Non-pigmented ciliary epithelial cell (primary cell): ENCODE data around the gene MBNL2.

ENCODE experiments used
- DNase-seq: peaks from one replicate; pipeline ENCODE4 v3.0.0-alpha.2; 2010; ENCODE audit warnings: low read depth

MBNL2 gene

DNA sequence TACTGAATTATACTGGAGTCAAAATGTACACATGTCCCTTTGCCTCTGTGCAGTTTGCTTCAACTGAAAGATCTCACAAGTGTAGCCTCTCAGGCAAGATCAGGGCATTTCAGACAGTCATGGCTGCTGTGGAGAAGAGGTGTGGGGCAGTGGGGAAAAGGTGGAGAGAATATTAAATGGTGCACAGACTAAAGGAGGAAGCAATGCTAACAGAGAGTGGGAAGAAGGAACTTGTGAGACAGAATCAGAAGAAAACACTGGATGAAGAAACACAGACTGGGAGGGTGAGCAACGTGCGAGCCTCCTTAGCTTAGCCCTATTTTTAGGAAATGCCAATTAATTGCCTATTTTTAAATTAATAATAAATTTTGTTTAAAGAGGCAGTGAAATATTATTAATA lies 162.2 kb downstream of the MBNL2 start:
- DNase-seq: no peak

GRCh38 chr13:97385146-97385545 lies 163.0 kb downstream of the MBNL2 start:
- DNase-seq: no peak

DNA sequence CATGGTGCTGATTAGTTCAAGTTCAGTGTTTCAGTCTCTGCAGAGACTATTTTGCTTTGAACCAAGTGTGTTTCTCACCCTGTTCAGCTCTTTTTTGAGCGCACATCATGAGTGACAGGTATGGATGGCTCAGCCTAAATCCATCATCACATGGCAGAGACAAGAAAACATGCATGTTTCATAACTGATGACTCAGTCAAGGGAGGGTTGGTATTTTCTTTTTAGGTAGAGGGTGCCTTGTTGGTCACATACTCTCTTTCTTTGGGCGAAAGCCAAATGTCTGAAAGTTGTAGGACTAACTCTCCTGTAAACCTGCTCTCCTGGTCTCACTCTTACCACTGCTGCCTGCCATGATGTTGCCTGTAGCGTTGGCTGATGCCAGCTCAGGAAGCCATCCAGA lies 163.7 kb downstream of the MBNL2 start:
- no peak for DNase-seq

- no peak for DNase-seq
Observed at GRCh38 chr13:97386801-97387484, 164.8 kb downstream of the MBNL2 start.

DNA sequence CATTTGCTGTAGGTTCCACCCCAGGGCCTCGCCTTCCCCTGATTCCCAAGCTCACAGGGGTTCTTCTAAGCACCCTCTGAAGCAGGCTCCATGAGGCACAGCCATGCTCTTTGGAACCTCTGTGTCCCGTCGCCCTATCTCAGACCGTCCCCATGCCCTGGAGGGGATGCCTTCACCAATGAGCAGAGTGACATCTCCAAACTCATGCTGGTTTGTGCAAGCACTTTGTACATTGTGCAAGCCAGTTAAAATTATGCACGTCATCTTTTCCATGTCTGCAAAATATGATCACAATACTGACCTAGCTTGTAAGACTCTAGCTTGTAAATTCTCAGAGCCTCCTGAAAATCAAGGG lies 165.3 kb downstream of the MBNL2 start:
- no peak for DNase-seq

DNA sequence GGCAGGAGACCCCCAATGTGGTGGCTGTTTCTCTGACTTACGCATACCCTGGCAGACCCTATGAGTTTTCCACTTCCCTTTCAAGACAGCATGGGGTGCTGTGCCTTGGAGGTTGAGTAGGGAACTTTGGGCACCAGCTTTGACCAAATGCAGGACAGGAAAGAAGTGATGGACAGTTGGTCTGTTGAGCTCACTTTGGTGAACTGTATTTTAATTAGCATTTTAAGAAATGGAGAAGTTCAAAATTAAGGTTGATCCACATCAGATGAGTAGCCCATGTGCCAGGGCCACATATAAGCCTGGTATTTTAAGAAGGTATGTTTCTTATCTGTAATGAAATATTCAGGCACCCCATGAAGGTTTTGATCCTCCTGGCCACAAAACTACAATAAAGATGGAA lies 165.8 kb downstream of the MBNL2 start:
- no peak for DNase-seq

GRCh38 chr13:97388373-97388772 lies 166.2 kb downstream of the MBNL2 start:
- DNase-seq: no peak

DNA sequence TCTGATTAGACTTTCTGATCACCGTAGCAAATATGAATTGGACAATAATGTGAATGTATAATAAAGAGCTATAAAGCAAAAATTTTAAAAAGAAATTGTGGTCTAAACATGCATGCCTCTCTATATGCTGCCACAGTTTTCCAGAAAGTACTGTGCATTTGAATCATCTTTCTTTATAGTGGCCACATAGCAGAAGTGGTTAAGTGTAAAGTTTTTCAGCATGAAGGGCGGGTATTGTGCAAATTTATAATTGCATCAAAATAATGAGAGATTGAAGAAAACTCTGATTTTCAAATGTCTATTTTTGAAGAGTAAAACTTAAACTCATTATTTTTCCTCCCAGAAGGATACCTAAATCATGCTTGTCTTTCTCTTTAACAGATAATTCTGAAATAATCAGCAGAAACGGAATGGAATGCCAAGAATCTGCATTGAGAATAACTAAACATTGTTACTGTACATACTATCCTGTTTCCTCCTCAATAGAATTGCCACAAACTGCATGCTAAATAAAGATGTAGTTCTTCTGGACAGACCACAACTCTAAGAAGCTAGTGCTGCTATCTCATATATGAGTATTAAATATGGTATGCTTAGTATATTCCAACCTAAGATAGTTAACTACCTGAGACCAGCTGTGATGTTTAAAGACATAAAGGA lies 168.9 kb downstream of the MBNL2 start:
- DNase-seq: no peak

DNA sequence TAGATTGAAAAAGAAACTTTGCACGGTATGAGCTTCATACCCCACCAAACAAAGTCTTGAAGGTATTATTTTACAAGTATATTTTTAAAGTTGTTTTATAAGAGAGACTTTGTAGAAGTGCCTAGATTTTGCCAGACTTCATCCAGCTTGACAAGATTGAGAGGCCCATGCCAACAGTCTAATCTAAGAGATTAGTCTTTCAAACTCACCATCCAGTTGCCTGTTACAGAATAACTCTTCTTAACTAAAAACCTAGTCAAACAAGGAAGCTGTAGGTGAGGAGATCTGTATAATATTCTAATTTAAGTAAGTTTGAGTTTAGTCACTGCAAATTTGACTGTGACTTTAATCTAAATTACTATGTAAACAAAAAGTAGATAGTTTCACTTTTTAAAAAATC lies 169.9 kb downstream of the MBNL2 start:
- no peak for DNase-seq

- no peak for DNase-seq
Observed at GRCh38 chr13:97394542-97394941, 172.4 kb downstream of the MBNL2 start.

DNA sequence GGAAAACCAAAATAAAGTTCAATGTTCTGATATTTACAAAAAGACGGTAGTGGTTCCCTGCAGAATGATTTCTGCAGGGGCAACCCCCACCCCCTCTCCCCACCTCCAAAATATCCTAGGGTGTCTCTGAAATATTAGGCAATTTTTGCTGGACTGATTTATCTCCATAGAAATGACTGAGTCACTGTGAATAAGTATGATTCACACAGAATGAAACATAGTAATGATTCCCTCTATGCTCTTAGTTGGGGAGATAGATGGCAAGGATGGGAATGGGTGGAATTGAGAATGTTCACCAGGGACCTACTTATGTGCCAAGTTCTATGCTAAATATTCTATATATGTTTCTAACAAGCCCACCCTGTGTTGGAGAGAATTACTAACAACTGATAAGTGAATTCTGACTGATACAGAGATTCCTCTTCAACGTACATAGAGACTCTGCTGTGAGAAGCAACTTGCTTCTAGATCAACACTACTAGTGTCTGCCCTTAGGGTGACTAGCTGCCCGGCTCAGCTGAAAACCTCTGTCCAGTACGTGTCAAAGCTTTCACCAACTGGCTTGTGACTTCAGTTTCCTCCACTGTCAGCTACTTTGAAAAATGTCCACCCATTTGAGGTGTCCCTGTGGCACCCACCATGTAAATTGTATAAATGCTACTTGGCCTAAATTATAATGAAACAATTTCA lies 173.5 kb downstream of the MBNL2 start:
- DNase-seq: no peak

DNA sequence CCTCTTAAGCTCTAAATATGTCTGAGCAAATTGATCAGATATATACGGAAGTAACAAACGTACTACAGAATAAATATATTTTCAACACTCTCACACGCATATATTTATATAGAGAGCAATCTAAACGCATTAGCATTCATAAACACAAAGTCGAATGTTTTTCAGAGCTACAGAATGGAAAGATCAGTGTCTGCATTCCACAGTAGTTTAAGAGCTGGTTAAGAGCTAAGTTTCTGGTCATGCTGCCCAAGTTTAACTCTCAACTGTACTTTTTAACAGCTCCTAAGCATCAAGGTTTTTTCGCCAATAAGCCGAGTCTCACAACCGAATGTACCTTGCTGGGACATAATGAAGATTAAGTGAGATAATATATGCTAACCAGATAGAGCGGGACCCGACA lies 175.1 kb downstream of the MBNL2 start:
- no peak for DNase-seq

DNA sequence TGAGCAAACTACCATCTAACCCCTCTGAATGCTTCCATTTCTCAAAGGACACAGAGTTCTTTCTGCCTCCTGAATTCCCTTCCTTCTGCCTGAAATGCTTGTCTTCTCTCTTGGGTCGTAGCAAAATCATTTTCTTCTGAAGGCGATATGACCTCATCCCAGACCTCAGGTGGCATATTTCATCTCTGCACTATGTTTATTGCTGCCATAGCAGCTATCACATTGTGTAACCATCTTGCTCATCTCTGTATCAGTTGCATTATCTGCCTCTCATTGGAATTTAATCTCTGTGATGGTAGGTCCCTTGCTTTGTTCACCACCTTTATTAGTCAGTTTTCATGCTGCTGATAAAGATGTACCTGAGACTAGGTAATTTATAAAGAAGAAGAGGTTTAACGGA lies 179.3 kb downstream of the MBNL2 start:
- DNase-seq: no peak

DNA sequence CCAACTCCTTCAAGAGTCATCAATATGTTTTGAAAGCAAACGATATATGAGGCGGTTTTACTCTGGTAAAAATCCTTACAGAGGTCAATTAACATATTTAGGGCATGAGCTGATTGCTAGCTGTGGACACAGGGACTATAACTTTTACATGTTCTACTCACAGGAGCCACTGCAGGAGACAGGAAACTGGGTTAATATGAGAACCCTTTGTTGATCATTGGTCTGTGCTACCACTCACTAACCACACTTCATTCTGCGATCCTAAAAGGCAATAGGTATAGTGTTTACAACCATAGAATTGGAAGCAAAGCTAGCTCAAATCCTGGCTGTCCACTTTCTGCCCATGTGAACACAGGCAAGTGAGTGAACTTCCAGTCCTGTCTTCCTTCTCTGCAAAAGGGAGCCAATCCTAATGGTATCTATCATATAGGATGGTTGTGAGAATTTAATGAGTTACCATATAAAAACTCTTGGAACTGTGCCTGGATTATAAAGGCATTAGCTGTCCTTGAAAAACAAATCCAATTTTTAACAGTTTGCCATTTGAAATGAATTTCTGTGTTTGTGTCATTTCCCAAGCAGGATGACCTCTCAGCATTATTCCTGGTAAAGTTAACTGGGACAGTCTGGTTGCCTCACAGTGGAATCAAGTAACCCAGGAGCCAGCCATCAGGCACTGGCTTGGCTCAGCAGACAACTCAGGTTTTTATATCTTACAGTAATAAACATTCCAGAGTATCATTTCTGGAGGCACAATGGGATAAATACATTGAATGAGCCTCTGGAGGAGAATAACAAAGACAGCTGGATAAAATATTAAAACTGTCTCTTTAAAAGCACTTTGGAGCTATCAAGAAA lies 182.0 kb downstream of the MBNL2 start:
- no peak for DNase-seq

DNA sequence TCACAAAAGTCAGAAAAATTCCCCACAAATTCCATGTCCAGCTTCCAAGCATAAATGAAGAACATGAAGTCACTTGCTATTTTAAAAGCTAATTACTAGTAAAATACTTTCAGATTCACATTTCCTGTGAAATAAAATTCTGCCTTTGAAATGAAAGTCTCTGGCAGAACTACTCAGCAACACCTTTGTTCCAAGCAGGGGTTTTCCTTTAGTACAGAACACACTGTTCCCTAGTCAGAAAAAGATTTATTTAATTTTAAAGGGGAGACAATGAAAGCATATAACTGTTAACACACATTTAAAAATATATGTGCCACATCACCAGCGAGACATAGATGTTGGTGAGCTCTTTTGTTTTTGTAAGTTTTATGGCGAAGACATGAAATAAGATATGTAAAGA lies 185.4 kb downstream of the MBNL2 start:
- no peak for DNase-seq

- no peak for DNase-seq
Observed at GRCh38 chr13:97408938-97409337, 186.8 kb downstream of the MBNL2 start.

DNA sequence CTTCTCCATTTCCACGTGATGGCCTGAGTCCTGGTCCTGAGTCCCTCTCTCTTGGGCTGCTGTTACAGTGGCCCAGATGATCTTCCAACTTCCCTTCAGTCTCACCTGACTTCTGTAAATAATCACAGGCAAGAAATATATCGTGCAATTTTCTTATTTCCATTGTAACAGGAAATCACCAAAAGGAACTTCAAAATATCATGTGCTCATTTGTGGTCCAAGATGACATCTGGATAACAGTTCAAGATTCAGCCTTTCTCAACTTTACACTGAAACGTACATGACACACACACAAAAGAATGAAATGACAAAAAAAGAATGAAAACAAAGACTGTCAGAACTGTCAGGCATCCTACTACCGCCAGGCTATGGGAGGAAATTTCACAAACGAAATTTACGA lies 189.9 kb downstream of the MBNL2 start:
- no peak for DNase-seq

DNA sequence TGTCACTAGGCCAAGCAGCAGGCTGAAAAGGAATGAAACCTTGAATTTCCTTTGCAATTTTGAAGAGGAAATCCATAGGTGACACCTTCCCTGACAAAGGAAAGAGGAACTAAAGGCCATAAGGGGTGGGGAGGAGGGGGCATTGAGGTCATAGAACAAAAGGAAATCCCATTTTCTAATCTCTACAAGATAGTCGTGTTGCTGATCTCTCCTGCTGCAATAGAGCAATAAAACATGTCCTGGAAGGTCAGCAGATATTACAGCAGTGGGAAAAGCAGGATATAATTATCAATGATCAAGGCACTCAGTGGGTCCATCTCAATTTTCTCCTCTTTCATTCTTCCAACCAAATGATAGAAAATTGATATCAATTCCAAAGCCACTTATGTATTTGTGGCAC lies 191.6 kb downstream of the MBNL2 start:
- no peak for DNase-seq

DNA sequence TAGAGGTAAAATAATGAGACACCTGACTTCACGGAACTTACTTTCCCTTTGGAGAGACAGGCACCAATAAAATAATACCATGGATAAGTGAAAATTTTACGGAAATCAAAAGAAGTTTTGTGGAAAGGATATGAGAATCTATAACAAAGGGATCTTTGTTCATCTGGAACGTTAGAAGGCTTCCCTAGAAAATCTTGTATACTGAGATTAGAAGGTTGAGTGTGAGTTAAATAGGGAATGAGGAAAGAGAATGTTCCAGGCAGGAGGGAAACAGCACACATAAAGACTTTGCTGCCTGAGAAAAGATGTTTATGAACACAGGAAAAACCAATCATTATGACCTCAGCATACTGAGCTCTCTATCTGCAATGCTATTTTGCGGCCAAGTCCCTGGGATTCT lies 192.3 kb downstream of the MBNL2 start:
- DNase-seq: no peak

DNA sequence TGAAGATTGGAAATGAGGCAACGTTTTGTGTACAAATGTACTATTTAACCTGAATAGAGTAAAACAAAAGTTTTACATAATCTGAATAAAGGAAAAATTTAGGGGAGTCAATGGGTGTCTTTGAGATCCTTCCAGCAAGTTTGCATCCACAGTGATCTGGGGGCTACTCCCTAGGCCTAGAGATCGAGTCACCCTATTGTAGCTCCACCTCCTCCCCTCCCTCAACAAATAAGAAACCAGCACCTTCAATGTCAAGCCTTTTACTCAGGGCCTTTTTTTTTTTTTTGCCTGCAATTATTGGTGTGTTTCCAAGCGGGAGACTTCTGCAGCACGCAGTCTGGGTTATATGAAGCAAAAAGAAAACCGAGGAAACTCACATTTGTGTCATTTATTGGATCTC lies 195.6 kb downstream of the MBNL2 start:
- no peak for DNase-seq

DNA sequence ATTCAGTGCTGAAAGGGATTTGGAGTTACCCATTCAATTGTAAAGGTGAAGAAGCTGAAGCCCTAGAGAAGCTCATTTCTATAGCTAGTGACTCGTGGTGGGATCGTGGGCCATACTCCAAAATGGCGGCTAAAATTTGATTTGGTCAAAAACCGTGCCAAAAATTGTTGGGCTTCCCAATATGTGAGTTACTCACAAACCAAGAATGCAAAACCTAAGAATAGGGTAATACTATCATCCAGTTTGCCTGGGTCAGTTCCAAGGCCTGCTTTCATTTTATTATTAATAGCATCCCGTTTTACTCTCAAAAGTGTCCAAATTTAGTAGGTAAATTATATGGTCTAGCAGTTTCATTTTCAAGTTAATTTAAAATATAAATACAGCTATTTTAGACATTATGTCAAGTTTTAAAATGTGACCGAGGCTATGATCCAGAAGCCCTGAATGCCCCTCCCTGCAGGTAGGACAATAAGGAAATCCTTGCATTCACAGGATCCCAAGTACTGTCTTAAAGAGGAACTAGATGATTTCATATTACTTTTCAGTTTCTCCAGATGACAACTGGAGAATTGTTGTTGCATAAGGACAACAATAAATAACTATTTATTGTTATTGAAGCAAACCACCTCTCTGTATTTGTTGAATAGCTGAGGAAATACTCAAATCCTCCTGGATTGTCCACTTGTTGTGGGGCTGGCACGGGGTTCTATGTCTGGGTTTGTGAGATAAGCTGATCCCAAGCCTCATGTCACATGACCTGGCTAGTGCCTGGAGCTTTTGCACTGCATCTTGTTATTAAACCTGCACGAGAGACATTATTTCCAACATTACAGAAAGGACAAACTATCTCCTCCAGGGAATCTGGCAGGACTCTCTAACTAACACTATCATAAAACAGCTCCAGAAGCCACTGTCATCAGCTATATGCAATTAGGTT lies 200.3 kb downstream of the MBNL2 start:
- DNase-seq: no peak
